Activated naive CD4-positive, alpha-beta T cell treated with anti-CD3 and anti-CD28 coated beads, Interleukin-2, amount 50 U/mL, for 24 hours (primary cell): ENCODE data around the gene AARS2.

Experiments used
- H3K27ac Mint-ChIP-seq: one replicate; pipeline ENCODE4 v1.8.0; 2021; ENCODE audit warnings: mild to moderate bottlenecking, mixed read lengths
- H3K27me3 Mint-ChIP-seq: one replicate; pipeline ENCODE4 v1.8.0; 2021; ENCODE audit warnings: mixed read lengths
- H3K36me3 Mint-ChIP-seq: one replicate; pipeline ENCODE4 v1.8.0; 2021; ENCODE audit warnings: mixed read lengths
- H3K4me1 Mint-ChIP-seq: one replicate; pipeline ENCODE4 v1.8.0; 2021; ENCODE audit warnings: mixed read lengths
- H3K4me3 Mint-ChIP-seq: one replicate; pipeline ENCODE4 v1.8.0; 2021; ENCODE audit warnings: mild to moderate bottlenecking, mixed read lengths
- H3K9me3 Mint-ChIP-seq: one replicate; pipeline ENCODE4 v1.8.0; 2021; ENCODE audit warnings: mixed read lengths

Gene AARS2

DNA sequence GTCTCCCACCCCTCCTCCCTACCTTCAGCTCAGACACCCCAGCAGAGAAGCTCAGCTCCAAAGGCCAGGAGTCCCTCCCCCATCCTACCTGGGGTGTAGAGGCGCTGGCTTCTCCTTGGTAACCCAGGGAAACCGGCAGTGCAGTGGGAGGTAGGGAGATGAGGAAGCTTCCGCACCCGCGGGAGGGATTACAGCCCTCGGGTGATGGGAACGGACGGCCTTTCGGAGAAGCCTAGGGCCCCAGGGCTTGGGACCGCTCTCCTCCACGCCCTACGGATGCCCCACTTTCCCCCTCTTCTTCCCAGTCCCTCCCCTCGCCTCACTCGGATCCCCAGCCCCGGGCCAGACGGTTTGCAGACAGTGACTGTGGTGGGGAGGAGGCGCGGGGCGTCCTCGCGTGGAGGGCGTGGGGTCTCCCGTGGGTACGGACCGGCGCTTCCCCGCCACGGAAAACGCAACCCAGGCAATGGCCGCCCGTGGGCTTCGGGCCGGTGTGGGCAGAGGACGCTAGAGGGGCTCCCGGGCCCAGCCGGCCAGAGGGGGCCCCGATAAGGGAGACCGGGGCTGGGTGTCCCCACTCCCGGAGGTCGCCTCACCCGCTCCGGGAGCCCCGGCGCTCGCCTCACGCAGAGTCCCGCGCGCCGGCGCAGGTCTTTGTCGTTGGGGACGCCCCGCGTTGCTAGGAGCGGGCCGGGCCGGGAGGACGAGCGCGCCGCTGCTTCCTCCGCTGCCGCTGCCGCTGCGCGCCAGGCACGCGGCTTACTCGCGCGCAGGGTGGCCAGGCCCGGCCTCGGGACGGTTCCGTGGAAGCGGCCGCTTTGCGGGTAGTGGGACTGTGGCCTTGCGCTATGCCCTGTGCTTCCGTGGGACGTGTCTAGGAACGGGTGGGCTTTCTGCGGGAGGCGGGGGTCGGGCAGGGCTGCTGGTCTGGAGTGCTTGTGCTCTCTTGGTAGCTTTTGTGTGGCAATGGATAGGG is 15.8 kb downstream of the AARS2 start:
- Mint-ChIP-seq H3K36me3 (peaks cover 3% of the 10 kb centered on the region), H3K27ac (no peak overlapping the region), H3K9me3 (no peaks in the 10 kb centered on the region), H3K4me1 (peaks cover 5% of the 10 kb centered on the region), H3K4me3 (peak overlapping the region; percentile 65), H3K27me3 (peaks cover 19% of the 10 kb centered on the region)

DNA sequence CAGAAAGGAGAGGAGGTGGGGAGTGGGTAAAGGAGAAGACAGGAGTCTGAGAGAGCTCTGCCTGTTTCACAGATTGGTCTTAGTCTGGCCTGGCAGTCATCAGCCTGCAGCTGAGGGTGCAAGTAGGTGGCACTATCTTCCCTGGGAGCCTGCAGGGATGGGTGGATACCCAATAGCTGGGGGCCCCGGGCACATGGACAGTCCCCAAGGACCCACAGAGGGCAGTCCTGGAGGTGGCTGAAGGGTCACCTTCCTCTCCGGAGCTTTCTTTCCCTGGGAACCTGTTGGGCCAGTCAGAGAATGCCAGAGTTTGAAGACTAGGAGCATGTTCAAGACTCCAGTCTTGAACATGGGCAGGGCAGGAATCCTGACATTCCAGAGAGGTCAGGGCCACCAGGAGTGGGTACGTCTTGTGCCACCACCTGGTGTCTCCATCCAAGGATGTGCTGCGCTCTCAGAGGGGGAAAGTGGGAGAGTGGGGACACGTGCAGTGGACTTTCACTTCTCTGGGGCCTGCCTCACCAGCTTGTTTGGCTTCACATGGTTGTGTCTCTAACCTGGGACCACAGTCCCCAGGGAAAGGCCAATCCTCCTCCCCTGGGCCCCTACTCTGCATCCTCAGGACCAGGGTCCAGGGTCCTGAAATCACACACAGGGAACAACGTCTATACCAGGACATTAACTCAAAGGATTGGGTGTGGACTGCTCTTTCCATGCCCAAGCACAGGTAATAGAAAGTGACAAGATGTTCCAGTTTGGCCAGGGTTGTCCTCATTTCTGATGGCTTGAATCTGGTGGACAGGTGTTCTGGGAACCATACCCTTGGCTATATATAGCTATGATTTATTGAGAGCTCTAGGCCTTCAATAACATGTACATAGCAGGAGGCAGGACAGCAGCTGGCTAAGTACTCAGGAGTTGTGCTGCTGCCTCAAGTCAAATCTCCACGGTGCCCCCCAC is 18.0 kb downstream of the AARS2 start:
- H3K9me3 Mint-ChIP-seq: no peaks in the 10 kb centered on the region
- H3K4me1 Mint-ChIP-seq: peaks cover 5% of the 10 kb centered on the region
- no peak overlapping the region for H3K4me3 Mint-ChIP-seq
- peaks cover 35% of the 10 kb centered on the region for H3K27me3 Mint-ChIP-seq
- no peaks in the 10 kb centered on the region for H3K36me3 Mint-ChIP-seq
- no peak overlapping the region for H3K27ac Mint-ChIP-seq

DNA sequence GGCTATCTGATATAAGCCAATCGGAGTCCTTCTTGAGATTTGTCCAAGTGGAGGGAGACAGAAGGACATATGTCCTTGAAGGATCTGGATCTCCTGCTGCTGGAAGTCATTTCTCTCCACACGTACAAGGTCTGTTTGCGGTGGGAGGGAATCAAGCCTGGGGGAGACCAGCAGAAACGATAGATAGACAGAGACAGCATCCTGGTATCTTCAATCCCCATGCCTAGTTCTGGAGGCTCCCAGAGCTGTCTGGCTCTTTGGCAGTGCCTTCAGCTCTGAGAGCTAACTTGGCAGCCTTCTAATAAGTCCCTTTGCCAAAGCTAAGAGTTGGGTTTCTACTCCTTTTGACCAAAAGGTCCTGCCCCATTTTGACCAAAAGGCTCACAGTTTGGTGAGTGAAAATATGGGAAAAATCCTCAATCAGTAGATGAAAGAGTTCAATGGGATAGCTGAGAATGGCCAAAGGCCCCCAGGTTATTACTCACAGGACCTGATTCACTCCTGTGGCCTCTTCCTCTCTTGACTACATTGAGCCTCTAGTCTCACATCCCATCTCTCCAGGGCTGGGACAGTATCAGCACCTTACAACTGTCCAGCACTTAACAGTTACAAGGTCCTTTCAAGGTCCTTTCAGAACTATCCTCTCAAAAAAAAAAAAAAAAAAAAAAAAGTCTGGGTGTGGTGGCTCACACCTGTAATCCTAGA is 20.3 kb downstream of the AARS2 start:
- Mint-ChIP-seq H3K4me3 (no peak overlapping the region), H3K4me1 (peaks cover 2% of the 10 kb centered on the region), H3K27me3 (peaks cover 45% of the 10 kb centered on the region), H3K27ac (no peak overlapping the region), H3K9me3 (no peaks in the 10 kb centered on the region), H3K36me3 (no peaks in the 10 kb centered on the region)

DNA sequence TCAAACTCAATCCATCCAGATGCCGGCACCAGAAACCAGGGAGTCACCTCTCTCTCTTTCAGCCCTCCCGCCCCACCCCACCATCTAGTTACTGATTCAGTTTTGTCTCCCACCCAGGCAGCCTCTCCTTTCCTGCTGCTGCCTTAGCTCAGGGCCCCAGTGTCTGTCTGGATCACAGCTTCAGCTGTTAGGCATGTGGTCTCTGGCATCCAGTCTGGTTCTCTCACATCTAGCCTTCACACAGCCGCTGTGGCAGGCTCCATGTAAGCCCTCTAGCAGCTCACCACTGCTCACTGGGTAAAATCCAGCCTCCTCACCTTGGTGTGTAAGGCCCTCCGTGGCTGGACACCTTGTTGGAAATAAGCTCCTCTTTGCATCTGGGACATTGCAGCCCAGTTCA is 21.3 kb downstream of the AARS2 start:
- H3K9me3 Mint-ChIP-seq: no peaks in the 10 kb centered on the region

DNA sequence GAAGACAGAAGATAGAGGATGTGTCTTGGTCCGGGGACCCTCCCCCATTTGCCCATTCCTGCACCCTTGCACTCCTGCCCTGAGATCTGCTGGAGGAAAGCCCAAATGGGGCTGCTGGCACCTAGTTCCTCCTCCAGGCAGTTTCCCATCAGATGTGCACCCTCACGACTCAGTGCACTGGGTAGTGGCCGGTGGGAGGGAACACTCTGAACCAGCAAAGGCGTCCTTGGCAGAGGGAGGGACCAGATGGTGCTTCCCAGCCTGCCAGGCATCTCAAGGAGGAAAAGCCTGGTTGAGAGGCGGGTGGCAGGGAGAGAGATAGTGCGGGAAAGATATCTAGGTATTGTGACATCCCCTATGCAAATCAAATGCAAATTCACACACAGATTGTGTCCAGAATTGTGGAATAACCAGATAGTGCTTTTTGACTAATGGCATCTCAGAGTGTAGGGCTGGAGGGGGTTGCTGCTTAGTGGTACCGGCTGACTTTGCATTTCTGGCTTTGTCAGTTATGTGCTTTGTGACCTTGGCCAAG is 23.4 kb downstream of the AARS2 start:
- Mint-ChIP-seq H3K9me3 (no peaks in the 10 kb centered on the region), H3K4me3 (no peak overlapping the region), H3K27me3 (peaks cover 47% of the 10 kb centered on the region), H3K4me1 (no peaks in the 10 kb centered on the region), H3K36me3 (no peaks in the 10 kb centered on the region), H3K27ac (no peak overlapping the region)

More for the DNA sequence above, 21.3 kb downstream of the AARS2 start:
- Mint-ChIP-seq H3K36me3 (no peaks in the 10 kb centered on the region), H3K27ac (no peak overlapping the region), H3K4me3 (no peak overlapping the region), H3K27me3 (peaks cover 51% of the 10 kb centered on the region), H3K4me1 (no peaks in the 10 kb centered on the region)

DNA sequence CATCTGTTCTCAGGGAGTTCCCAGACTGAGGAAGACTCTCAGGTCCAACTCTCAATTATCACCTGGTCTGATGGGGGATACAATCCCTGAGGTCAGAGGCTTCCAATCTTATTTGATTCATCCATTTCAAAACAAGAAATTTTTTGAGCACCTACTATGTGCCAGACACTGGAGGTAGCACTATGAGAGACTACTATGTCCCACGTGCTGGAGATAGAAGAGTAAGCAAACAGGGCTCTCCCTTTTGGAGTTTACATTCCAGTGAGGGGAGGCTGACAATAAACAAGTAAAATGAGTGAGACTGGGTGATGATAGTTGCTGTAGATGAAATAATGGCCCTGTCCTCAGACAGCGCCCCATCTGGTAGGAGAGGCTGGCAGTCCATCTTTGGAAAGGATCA is 26.4 kb downstream of the AARS2 start:
- no peaks in the 10 kb centered on the region for H3K4me1 Mint-ChIP-seq
- no peaks in the 10 kb centered on the region for H3K9me3 Mint-ChIP-seq
- H3K36me3 Mint-ChIP-seq: no peaks in the 10 kb centered on the region
- H3K4me3 Mint-ChIP-seq: no peak overlapping the region
- no peak overlapping the region for H3K27ac Mint-ChIP-seq
- peaks cover 32% of the 10 kb centered on the region for H3K27me3 Mint-ChIP-seq

DNA sequence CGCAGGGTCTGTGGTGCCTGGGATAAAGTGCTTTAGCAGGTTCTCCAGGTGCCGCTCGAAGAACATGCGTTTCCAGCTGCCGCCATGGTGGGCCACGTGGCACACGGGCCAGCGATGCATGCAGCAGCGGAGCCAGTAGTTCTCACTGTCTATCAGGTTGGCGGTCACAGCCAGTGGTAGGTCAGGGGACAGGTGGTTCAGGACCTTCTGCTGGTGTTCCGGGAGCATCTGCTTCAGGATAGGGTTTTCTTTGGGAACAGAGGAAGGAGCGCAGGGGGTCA is 26.9 kb downstream of the AARS2 start:
- Mint-ChIP-seq H3K9me3 (no peaks in the 10 kb centered on the region), H3K27me3 (peaks cover 29% of the 10 kb centered on the region), H3K36me3 (no peaks in the 10 kb centered on the region), H3K27ac (no peak overlapping the region), H3K4me3 (no peak overlapping the region), H3K4me1 (no peaks in the 10 kb centered on the region)

DNA sequence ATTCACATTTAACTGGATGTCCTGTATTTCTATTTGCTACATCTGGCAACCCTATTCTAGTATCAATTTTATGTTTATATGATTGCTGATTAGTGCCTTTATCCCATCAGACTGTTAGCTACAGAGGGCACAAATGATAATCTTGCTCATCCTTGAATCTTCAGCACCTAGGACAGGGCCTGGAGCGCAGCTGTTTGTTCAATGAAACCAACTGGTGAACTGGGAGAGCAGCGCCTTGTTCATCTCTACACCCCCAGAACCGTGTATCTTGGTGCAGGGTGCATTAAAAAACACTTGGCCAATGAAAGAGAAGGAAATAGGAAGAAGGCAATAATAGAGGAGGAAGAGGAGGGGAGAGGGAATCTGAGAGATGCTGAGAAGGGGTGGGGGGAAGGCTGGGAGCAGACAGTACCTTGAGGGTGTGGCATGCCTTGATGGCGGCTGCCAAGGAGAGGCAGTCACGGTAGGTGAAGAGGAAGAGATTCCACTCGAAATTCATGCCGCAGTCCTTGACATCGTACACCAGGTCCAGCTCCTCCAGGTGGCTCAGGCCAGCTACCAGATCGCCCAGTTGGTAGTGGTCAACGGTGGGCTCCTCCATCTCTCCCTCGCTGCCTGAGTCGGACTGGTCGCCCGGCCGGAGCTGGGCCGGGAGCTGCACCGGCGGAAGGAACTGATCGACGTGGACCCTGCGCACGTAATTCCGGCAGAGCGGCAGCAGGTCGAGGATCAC is 27.4 kb downstream of the AARS2 start:
- peaks cover 25% of the 10 kb centered on the region for H3K27me3 Mint-ChIP-seq

DNA sequence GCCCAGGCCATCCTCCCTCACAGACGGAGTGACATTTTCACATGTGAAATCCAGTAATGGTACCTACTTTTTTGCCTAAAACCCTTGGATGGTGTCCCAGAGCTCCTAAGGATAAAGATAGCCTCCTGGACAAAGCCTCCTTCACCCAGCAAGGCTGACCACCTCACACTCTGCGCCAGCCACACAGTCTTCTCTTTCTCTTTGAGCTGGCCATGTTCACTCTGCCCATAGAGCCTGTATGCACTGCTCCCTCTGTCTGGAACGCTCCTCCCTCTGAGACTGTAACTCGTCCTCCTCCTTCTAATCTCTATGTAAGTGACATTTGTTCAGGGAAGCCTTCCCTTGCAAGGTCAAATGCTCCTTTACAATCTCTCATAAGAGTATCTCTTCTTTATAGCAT is 28.3 kb downstream of the AARS2 start:
- Mint-ChIP-seq H3K36me3 (no peaks in the 10 kb centered on the region), H3K9me3 (no peaks in the 10 kb centered on the region), H3K27ac (no peak overlapping the region), H3K4me1 (no peaks in the 10 kb centered on the region), H3K27me3 (peaks cover 20% of the 10 kb centered on the region), H3K4me3 (no peak overlapping the region)

More for the DNA sequence above, 27.4 kb downstream of the AARS2 start:
- Mint-ChIP-seq H3K9me3 (no peaks in the 10 kb centered on the region), H3K36me3 (no peaks in the 10 kb centered on the region), H3K27ac (no peak overlapping the region), H3K4me1 (no peaks in the 10 kb centered on the region), H3K4me3 (no peak overlapping the region)

DNA sequence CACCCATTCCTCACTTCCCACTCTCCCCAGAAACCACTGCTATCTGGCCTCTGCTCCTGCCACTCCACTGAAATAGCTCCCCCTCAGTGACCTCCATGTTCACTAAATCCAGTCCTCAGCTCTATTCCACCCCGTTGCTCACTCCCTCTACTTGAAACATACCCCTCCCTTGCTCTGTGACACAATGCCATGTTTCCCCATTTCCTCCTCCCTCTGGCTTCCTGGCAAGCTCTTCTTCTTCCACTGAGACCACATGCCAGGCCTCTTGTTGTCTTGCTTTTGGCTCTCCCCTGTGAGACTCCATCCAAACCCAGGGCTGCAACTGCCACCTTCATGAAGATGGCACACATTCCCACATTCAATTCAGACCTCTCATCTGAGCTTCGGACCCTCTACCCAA is 29.0 kb downstream of the AARS2 start:
- Mint-ChIP-seq H3K36me3 (no peaks in the 10 kb centered on the region), H3K4me3 (no peak overlapping the region), H3K4me1 (no peaks in the 10 kb centered on the region), H3K27ac (no peak overlapping the region), H3K9me3 (no peaks in the 10 kb centered on the region), H3K27me3 (peaks cover 16% of the 10 kb centered on the region)

DNA sequence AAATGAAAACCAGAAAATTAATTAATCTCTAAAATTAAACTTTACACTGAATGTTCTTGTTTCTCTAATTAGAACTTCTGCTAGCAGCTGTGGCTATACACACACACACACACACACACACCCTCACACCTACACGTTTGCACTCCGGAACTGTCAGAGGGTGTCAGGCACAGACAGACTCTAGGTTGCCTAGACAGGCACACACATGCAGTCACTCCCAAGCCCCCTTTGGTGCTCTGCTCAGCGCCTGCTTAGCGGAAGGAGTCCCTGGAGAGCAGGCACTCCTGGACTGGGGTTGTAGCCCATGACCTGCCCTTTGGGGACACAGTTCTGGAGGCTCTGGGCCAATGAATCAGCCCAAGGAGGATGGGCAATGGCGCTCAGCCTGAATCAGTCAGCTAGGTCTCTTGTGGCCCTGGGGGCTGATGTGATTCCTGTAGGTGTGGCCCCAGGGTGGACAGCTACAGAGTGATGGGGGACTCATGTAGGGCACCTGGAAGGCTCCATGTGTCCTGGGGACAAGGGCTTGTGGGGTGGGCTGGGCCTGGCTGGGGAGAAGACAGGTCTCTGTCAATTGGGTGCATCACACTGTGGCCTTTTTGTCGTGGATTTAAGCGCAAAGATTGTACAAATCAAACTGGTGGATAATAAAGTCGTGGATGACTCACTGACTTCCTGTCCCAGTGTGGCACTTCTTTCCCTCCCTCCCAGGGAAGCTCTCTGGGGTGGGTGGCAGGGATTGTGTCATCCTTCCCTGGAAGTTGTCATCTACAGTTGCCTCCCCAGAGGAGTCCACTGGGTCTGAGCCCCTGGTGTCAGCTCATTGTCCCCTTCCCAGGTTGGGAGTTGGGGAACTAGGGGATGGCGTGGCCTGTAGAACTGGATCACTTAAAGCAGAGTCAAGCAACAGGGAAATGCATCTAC is 34.1 kb downstream of the AARS2 start:
- Mint-ChIP-seq H3K4me1 (peaks cover 4% of the 10 kb centered on the region), H3K36me3 (no peaks in the 10 kb centered on the region), H3K9me3 (no peaks in the 10 kb centered on the region), H3K4me3 (no peak overlapping the region), H3K27ac (no peak overlapping the region), H3K27me3 (peaks cover 19% of the 10 kb centered on the region)

DNA sequence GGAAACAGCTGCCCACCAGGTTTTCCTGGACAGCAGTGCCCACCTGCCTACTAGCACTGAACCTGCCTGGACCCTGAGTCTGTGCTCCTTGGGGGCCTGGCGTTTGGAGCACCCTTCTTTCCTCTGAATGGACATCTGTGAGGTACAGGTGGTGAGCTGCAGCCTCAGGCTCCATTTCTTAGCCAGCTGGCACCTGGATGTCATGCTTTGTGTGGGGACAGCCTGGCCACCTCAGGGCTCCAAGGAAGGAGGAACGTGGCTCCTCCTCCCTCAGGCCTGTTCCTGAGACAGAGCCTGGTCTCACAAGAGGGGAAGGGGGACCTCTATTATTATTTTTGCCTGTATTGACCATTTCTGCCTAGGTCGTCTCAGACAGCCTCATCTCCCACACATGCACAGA is 34.8 kb downstream of the AARS2 start:
- Mint-ChIP-seq H3K4me3 (no peak overlapping the region), H3K4me1 (peaks cover 4% of the 10 kb centered on the region), H3K36me3 (no peaks in the 10 kb centered on the region), H3K9me3 (no peaks in the 10 kb centered on the region), H3K27me3 (peaks cover 24% of the 10 kb centered on the region), H3K27ac (no peak overlapping the region)

DNA sequence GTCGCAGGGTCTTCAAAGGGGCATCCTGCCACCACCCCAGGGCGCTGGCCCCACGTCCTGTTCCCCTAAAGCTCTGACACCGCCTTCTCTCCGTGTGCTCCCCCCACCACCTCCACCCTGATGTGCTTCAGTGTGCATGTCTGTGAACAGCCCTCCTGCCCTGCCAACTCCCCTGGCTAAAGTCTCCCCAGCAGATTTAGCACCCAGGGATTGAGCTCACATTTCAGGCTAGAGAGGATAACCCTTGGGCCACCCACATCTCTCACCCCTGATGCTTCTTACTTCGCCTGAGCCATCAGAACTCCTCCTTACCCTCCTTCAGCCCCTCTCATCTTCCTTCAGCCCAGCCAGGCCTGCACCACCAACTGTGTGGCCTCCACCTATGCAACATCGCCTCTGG is 35.4 kb downstream of the AARS2 start:
- Mint-ChIP-seq H3K27ac (no peak overlapping the region), H3K4me1 (peaks cover 4% of the 10 kb centered on the region), H3K36me3 (no peaks in the 10 kb centered on the region), H3K27me3 (peaks cover 30% of the 10 kb centered on the region), H3K9me3 (no peaks in the 10 kb centered on the region), H3K4me3 (no peak overlapping the region)
